Keratinocyte (primary cell): ENCODE measurements around the gene SLC15A5. TPM values are rescaled to one million over a fixed set of nuclear protein-coding genes. Genes with fewer than 3 reads are reported as not detected.

ENCODE experiments used
- DNase-seq: peaks from one replicate; pipeline ENCODE4 v3.0.0-alpha.2; 2011; ENCODE audit warnings: low read depth, missing footprints, low spot score
- FAIRE-seq: peaks from 2 replicates; lab custom pipeline; 2011; peaks lifted over from hg19 to GRCh38; lab: Jason Lieb, UNC
- H2AFZ ChIP-seq: 2 replicates; pipeline ENCODE4 v1.6.0; 2012; ENCODE audit warnings: low read length, control low read depth, inconsistent platforms; ENCODE audit not compliant: control insufficient read depth
- H3K27ac ChIP-seq: 2 replicates; pipeline ENCODE4 v1.5.1; 2011; ENCODE audit warnings: low read length; ENCODE audit not compliant: control insufficient read depth, insufficient read depth
- H3K27me3 ChIP-seq: 3 replicates; pipeline ENCODE4 v1.6.0; 2011; ENCODE audit warnings: low read length; ENCODE audit not compliant: control insufficient read depth, insufficient read depth; ENCODE audit errors: extremely low read depth
- H3K36me3 ChIP-seq, 2 experiments: 2 replicates in 1 of 2; 3 replicates in 1 of 2; pipeline ENCODE4 v1.5.1; 2011; ENCODE audit warnings: low read length in 2 of 2, mild to moderate bottlenecking in 1 of 2; ENCODE audit not compliant: control insufficient read depth in 2 of 2, insufficient read depth in 2 of 2; ENCODE audit errors: extremely low read depth in 1 of 2
- H3K4me1 ChIP-seq: 3 replicates; pipeline ENCODE4 v1.5.1; 2011; ENCODE audit warnings: low read length; ENCODE audit not compliant: control insufficient read depth, insufficient read depth; ENCODE audit errors: extremely low read depth
- H3K4me2 ChIP-seq: 3 replicates; pipeline ENCODE4 v1.6.0; 2011; ENCODE audit warnings: low read depth, low read length; ENCODE audit not compliant: control insufficient read depth, insufficient read depth; ENCODE audit errors: extremely low read depth
- H3K4me3 ChIP-seq, 3 experiments: fragments of 200-600 bp in 1 of 3; sonication (generic) in 1 of 3; 2 replicates in 2 of 3; 3 replicates in 1 of 3; pipeline ENCODE4 v1.5.1; 2011 to 2016; ENCODE audit warnings: low read length in 3 of 3, mild to moderate bottlenecking in 3 of 3, control low read depth in 2 of 3, inconsistent platforms in 1 of 3, low read depth in 1 of 3, mixed read lengths in 1 of 3, mixed run types in 1 of 3, moderate library complexity in 1 of 3; ENCODE audit not compliant: control insufficient read depth in 2 of 3, insufficient read depth in 2 of 3; ENCODE audit errors: extremely low read depth in 1 of 3
- H3K79me2 ChIP-seq: 2 replicates; pipeline ENCODE4 v1.6.0; 2012; ENCODE audit warnings: low read length; ENCODE audit not compliant: control insufficient read depth, insufficient read depth
- H3K9ac ChIP-seq: 3 replicates; pipeline ENCODE4 v1.6.0; 2011; ENCODE audit warnings: low read length; ENCODE audit not compliant: control insufficient read depth, insufficient read depth; ENCODE audit errors: extremely low read depth
- H3K9me1 ChIP-seq: 3 replicates; pipeline ENCODE4 v1.6.0; 2011; ENCODE audit warnings: low read length; ENCODE audit not compliant: control insufficient read depth, insufficient read depth; ENCODE audit errors: extremely low read depth
- H3K9me3 ChIP-seq: 2 replicates; pipeline ENCODE4 v1.5.1; 2012; ENCODE audit warnings: low read depth, low read length; ENCODE audit not compliant: control insufficient read depth
- H4K20me1 ChIP-seq: 3 replicates; pipeline ENCODE4 v1.6.0; 2011; ENCODE audit warnings: low read length; ENCODE audit not compliant: control insufficient read depth, insufficient read depth; ENCODE audit errors: extremely low read depth
- CTCF ChIP-seq, 3 experiments: IDR thresholded peaks in 1 of 3; conservative IDR thresholded peaks in 1 of 3; optimal IDR thresholded peaks in 1 of 3; 2 replicates in 2 of 3; 3 replicates in 1 of 3; pipeline versions ENCODE3 to v1.5.1; 2011; ENCODE audit warnings: low read length in 3 of 3, mild to moderate bottlenecking in 3 of 3, moderate library complexity in 2 of 3, control low read depth in 1 of 3, inconsistent platforms in 1 of 3; ENCODE audit not compliant: insufficient read depth in 2 of 3; ENCODE audit errors: extremely low read depth in 1 of 3
- EZH2 ChIP-seq: IDR thresholded peaks from one replicate; pipeline ENCODE4 v1.6.1; 2012; ENCODE audit warnings: inconsistent platforms, mild to moderate bottlenecking, low read length, moderate library complexity
- dilution Hi-C: fragments of 300-500 bp; cut with MboI; formaldehyde crosslinking; loops from one replicate; pipeline ENCODE4 v1.7.0; 2020; ENCODE audit warnings: low sequenced_read_pairs; ENCODE audit not compliant: extremely low pct_ligation_motif_present
- polyA plus RNA-seq, 5 experiments: library from polyadenylated mRNA; depleted of rRNA in 3 of 5; stranded (reverse) in 3 of 5; stranded (forward) in 1 of 5; unstranded in 1 of 5; fragments of >200 nt; gene quantifications; 1 replicate in 1 of 5; 2 replicates in 3 of 5; 3 replicates in 1 of 5; pipeline versions ENCODE4 v1.2.1 to v1.2.3, GENCODE V29; 2011 to 2012; ENCODE audit warnings: missing spikeins in 2 of 5, low read depth in 1 of 5, low replicate concordance in 1 of 5

SLC15A5 gene
- polyA plus RNA-seq, 1 donor (not counting 4 experiments of a cell fraction or from before 2014, with no cell fraction given): not detected

- Histone ChIP-seq H3K79me2 (no peaks in the 10 kb centered on the region), H3K4me3 (no peak overlapping the region), H3K9ac (no peak overlapping the region), H3K4me2 (no peak overlapping the region), H3K27ac (no peak overlapping the region), H3K27me3 (no peaks in the 10 kb centered on the region), H3K9me3 (peaks cover 2% of the 10 kb centered on the region), H3K36me3 (no peaks in the 10 kb centered on the region), H2AFZ (no peak overlapping the region), H3K9me1 (no peaks in the 10 kb centered on the region), H3K4me1 (no peaks in the 10 kb centered on the region), H4K20me1 (no peaks in the 10 kb centered on the region)
- TF ChIP-seq EZH2 (no peak), CTCF (optimal IDR thresholded peaks at IDR 0.05 in 1 of 3, IDR thresholded peaks at IDR 0.05 in 1 of 3, conservative IDR thresholded peaks at IDR 0.05 in 1 of 3; ENCODE audit: extremely low read depth in 1 of 3, insufficient read depth in 2 of 3, low read length in 3 of 3) (no peak)
- DNase-seq (no peak), FAIRE-seq (no peak)
- dilution Hi-C loops: no loop called here
These were observed 33.4 kb upstream of the SLC15A5 start for GRCh38 chr12:16310934-16311333.

- Histone ChIP-seq H3K4me3 (no peak overlapping the region), H3K27ac (no peak overlapping the region), H2AFZ (no peak overlapping the region), H3K79me2 (no peaks in the 10 kb centered on the region), H3K9me1 (no peaks in the 10 kb centered on the region), H3K9me3 (peaks cover 2% of the 10 kb centered on the region), H3K4me2 (no peak overlapping the region), H3K36me3 (no peaks in the 10 kb centered on the region), H4K20me1 (no peaks in the 10 kb centered on the region), H3K27me3 (no peaks in the 10 kb centered on the region), H3K4me1 (no peaks in the 10 kb centered on the region), H3K9ac (no peak overlapping the region)
- no peak for DNase-seq
- TF ChIP-seq EZH2 (no peak), CTCF (optimal IDR thresholded peaks at IDR 0.05 in 1 of 3, IDR thresholded peaks at IDR 0.05 in 1 of 3, conservative IDR thresholded peaks at IDR 0.05 in 1 of 3; ENCODE audit: extremely low read depth in 1 of 3, insufficient read depth in 2 of 3, low read length in 3 of 3) (no peak)
- no peak for FAIRE-seq
- dilution Hi-C loops: no loop called here
These were observed 30.5 kb upstream of the SLC15A5 start for GRCh38 chr12:16307856-16308475.
